HG02763 (cell line): ENCODE results near the gene PRIMPOL.
"Not testable (repeated sequence)": the region's sequence is repeated elsewhere in the genome, so short reads cannot be mapped to it uniquely, and the experiment has no call there.

Source experiments
- ATAC-seq: cut with Tn5 transposase; IDR thresholded peaks from one replicate; pipeline ENCODE4 v1.9.1; 2021; ENCODE audit warnings: mild to moderate bottlenecking, moderate library complexity; ENCODE audit not compliant: unreplicated experiment

PRIMPOL gene

DNA sequence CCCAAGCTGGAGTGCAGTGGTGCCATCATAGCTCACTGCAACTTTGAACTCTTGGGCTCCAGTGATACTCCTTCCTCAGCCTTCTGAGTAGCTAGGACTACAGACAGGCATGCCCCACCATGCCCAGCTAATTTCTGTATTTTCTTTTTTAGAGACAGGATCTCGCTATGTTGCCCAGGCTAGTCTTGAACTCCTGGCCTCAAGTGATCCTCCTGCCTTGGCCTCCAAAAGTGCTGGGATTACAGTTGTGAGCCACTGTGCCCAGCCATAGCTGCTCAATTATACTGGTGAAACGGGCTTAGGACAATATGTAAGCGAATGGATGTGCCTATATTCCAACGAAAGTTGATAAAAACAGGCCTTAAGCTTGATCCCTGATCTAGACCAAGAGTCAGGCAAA is 13.4 kb upstream of the PRIMPOL start:
- no peak for ATAC-seq

DNA sequence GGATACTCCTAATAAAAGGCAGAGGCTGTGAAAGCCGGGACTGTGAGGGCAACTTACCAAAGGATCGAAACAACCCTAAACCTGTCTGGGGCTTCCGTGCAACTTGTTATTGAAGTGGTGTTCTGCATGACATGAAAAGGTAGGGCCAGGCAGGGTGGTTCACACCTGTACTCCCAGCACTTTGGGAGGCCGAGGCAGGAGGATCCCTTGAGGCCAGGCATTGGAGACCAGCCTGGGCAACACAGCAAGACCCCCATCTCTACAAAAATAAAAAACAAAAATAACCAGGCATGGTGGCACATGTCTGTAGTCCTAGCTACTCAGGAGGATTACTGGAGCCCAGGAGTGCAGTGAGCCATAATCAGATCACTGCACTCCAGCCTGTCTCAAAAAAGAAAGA is 12.6 kb upstream of the PRIMPOL start:
- ATAC-seq = no peak

DNA sequence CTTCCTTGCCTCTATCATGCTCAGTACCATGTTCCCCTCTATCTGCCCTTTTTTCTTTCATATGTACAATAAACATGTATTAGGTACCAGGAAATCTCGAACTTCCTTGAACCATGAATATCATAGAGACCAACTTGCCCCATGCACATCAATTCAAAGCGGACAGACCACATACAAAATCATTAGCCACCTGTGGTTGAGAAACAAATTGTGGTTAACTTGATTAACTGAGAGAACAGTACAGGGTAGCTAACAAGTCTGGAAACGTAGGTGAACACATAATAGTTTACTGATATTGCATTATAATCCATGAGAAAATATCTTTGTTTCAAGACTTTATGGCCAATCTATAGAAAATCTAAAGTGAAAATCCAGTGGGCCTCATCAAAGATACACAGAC is 8.5 kb upstream of the PRIMPOL start:
- ATAC-seq = peak; percentile 51

DNA sequence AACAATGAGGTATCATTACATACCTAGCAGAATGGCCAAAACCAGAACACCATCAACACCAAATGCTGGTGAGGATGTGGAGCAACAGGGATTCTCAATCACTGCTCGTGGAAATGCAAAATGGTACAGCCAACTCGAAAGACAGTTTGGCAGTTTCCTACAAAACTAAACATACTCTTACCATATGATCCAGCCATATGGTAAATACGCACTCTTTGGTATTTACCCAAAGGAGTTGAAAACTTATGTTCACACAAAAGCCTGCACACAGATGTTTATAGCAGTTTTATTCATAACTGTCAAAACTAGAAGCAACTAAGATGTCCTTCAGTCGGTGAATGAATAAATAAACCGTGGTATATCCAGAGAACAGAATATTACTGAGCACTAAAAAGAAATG is 8.1 kb upstream of the PRIMPOL start:
- ATAC-seq = no peak

DNA sequence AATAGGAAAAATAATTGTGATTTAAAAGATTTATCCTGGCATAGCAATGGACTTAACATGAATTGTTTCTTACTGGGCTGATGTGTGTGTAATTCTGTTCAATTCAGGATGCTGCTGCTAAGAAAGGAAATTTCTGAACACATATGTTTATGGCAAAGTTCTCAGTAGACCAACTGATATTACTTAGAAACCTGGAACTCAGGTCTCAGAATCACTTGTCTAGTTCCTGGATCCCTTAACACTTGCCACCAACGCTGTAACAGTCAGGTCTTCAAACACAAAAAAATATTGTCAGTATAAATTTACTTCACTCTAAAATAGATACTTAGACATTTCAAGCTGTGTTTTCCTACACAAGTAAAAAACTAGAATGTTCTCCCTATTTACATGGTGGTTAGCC is 5.8 kb upstream of the PRIMPOL start:
- ATAC-seq = no peak

DNA sequence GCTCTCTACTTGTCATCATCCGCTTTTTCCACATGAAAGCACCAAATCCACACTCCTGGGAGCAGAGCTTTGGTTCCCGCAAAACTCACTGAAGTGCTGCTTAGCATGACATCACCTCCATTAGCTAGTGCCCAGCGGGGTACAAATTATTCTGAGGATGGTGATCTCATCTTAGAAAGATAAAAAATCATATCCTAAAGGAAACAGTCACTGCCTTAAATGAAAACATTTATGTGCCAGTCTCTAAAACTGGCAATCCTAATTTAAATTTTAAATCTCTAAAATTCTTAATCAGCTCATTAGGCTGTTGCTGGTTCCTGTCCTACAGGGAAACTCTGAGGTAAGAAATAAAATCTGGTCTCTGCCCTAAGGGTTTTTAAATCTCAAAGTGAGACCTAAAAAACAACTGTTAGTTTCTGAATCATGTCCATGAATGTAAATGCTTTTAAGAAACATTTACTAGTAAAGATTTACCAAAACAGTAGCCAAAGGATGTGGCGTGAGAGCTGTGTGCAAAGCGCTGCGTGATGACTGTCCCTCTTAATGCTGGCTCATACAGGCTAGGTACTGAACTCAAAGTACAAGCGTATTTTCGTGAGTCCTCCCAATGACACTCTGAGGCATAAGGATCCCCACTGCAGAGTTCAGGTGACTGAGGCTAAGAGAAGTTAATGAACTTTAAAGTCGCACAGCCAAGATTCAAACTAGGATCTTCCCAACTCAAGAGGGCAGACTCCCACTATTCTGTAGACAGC is 4.8 kb upstream of the PRIMPOL start:
- ATAC-seq = no peak

DNA sequence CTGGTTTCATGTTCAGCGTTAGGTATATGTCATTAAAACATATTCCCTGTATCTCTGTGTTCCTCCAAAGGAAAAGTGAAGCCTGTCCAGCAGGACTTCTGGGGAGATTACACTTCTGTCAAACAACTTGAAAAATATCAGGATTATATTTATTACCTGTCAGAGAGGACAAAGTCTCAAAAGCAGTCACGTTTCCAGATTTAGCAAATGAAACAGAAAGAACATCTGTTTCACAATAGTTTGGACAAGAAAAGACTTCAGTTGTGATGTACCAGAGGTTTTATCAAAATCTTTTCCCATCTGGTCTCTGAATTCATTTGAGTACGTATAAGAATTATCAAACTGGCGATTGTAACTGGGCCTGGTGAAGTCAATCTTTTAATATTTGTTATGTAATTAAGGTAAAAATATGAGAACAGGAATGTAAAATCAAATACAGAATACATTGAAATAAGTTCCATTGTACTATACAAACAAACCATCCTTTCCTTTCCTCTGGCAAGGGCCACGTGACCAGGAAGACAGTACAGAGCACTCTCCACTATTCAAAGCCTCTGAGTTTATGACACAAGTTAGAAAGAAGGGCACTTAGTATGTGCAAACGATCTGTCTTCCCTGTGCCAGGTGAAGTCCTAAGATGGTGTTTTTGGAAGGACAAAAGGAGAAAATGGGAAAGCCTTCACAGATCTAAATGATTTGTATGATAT is 3.5 kb upstream of the PRIMPOL start:
- no peak for ATAC-seq

DNA sequence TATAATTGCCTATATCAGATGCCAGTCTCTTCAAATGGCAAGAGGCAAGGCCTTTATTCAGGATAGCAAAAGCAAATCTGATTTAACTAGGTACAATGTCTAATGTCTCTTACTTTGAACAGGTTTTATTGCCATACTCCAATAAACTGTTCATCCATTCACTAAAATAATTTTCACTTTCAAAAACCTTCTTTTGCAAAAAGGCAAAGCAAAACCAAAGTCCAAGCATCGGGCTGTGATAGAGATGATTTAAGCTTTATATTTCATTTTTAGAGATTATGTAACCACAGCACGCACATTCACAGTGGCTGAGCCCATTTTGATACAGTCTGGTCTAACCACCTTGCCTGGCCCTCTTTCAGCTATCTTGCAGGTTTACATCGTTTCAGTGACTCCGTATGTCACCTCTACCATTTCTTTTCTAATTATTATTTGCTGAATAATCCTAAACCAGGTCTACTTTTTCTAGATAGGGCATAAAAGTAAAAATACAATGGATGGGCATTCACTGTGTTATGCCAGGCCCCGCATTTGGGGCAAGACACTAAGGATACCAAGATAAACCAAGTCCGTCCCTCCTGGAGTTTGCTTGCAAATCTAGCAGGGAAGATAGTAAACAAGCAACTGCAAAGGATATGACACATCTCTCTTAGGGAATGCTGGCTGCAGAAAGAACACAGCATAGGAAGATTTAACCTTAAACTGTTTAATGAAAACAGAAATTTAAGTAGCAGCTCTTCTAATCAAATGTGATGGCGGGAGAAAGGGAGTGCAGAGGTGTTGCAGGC is 2.1 kb upstream of the PRIMPOL start:
- no peak for ATAC-seq

DNA sequence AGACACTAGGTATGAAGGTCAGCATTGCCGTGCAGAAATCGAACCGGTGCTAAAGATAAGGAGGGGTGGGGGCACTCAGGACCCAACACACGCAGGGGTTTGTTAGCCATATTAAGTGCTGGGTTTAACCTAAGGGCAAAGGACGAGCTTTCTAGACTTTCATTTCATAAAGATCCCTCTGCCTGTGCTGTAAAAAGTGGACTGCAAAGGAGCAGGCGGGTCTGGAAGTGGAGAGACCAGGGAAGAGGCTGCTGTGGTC is 1.6 kb upstream of the PRIMPOL start:
- no peak for ATAC-seq

DNA sequence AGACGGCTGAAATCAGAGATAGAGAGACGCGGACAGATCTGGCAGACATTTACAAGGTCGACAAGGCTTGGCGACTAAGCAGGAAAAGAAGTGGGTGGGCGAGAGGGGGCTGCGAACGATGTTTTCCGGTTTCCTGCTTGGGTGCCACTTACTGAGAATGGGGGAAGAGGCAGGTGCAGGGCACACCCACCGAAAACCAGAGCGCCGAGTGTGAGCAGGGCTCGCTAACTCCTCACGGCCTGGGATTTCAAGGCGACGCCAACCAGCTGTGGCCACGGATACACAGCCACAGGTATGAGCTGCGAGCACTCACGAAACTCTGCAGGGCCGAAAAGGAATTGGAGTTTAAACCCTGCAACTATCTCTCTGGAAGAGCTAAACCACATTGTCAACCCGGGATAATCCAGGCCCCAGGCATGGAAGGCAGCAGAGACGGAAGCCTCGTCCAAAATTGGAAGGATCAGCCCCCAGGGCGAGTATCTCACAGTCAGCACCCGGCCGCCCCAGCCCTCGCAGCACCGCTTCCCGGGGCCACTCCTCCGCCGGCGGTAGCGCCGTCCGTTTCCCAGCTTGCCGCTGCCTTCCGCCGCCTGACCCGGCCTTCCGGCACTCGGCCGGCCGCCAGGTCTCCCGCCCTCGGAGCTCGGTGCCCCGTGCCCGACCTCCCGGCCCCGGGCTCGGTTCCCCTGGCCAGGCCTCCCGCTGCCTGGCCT is 1.1 kb upstream of the PRIMPOL start:
- ATAC-seq = peak; percentile 24

DNA sequence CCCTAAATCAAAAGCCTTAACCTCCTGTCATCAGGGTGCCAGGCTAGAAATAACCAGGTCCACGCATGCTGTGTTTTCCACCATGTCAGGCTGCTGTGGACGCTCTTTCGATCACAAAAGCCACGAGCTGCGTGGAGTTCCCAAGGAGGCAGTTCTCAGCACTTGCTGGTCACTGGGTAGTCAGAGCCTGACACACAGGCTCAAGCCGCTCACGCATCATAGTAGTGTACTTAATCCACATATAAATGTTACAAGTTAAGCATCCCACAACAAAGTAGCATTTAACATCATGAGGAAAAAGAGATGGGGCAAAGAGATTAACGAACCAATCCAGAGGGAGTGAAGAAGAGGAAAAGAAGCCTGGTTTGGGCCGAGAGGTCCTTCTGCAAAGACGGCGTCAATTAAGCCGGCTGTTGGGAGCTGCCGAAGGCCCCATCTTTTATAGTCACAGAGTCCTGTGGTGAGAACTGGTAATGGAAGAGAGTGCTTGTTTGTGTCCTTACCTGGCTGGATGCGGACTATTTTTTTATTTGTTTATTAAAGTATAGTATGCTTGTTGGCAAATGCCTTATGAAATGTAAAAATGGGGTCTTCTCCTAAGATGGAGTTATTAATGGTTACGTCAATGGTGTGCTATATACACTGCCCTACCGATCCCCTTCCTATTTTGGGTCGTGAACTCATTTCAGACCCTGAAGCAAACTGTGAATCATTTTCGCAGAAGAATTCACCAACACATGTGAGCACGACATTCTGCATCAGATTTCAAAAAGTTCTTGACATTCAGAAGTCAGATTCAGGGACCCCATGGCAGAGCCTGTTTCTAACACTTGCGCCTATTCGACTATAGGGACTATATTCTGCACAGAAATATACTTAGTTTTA is 675 bp downstream of the PRIMPOL start:
- ATAC-seq = peak; percentile 1

DNA sequence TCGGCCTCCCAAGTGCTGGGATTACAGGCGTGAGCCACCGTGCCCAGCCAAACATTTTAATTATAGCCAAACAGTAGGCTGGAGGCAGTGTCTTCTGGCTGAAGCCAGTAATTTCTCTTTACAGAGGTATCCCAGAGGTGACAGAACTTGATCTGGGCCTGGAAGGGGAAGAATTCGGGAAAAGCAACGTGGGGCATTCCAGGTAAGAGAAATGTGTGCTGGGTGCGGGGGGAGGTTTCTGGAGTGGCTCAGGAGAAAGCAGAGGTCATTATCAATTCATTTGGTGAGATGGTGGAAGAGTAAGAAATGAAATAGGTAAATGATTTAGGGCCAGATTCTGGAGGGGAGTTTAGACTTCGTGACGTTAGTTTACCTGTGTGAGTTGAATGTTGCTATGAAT is 2.4 kb downstream of the PRIMPOL start:
- ATAC-seq = no peak

DNA sequence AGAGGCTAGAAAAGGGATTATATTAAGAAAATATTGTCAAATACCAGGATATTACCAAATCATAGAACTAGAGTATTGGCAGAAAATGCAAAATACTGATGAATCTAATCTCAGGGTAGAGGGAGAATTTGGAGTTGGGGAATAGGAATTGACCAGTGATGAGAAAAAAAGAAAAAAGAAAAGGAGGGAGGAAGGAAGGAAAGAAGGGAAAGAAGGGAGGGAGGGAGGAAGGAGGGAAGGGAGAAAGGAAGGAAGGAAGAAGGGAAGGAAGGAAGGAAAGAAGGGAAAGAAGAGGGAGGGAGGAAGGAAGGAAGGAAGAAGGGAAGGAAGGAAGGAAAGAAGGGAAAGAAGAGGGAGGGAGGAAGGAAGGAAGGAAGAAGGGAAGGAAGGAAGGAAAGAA is 3.1 kb downstream of the PRIMPOL start:
- not testable (repeated sequence) for ATAC-seq

DNA sequence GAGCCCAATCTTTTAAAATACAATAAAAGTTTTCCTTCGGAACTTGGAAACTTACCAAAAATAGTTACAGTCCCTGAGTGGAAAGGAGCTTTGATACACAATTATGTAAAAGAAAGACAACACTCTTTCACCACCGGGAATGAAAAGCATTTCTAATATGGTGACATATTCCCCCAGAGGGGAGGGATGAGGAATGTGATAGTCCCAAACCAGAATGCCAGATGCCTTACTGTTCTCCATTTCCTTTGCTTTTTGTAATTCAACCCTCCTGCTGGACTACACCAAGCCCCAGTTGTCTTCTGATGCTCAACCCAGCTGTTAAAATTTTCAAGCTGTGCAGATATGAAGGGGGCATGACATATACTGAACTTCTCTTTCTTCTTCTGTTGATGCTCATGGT is 4.1 kb downstream of the PRIMPOL start:
- no peak for ATAC-seq

DNA sequence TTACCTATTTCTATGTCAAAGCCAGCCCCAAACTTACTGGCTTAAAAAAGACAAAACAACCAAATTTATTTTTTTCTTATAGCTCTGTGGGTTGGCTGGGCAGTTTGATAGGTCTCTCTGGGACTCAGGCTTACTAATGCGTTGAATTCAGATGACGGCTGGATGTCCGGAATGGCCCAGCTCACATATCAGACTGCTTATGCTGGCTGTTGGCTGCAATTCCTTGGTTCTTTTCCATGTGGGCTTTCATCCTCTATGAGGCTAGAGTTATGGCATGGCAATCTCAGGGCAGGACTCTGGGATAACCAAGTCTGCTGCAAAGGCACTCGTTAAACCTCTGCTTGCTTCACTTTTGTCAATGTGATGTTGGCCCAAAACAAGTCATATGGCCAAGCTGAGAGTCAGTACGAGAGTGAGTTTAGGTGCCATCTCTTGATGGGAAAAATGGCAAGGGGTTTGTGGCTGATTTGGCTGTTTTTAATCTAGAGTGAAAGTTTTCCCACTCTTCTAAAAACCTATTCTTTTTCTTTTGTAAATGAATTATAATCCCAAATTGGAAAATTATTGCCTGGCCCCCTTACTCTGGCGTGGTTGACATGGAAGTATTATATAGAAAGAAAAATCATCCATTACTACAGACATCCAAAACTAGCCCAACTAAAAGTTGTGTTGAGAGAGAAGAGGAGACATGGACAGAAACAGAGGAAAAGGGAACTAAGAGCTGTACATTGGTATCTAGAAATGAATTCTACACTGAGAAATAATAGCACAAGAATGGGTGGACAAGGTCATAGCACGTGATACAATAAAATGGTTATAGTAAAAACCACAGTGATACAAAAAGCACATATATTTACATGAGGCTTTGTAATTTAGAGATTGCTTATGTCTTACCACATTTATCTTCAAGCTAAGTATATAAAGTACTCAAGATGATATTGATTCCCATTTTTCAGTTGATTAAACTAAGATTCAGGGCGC is 6.6 kb downstream of the PRIMPOL start:
- no peak for ATAC-seq

DNA sequence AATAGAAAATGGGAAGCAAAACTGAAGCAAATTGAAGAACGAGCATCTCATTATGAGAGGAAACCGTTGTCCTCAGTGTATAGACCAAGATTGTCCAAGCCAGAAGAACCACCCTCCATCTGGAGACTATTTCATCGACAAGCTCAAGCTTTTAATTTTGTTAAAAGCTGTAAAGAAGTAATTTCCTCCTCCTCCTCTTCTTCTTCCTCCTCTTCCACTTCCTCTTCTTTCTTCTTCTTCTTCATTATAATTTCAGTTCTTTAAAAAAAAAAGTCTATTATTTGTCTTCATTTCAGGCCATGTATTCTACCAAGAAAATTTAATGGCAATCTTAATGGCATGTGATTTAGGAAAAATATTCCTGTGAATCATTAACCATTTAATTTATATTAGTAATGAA is 7.6 kb downstream of the PRIMPOL start:
- no peak for ATAC-seq

DNA sequence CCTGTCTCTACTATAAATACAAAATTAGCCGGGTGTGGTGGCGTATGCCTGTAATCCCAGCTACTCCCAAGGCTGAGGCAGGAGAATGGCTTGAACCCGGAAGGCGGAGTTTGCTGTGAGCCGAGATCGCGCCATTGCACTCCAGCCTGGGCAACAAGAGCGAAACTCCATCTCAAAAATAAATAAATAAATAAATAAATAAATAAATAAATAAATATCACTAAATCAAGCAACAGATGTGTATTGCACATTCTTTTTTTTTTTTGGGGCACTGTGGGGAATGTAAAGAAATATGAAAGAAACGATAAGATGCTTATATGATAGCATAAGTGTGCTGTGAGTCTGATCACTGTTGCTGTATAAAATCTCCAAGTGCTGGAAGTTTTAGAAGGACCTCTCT is 8.3 kb downstream of the PRIMPOL start:
- ATAC-seq = not testable (repeated sequence)

DNA sequence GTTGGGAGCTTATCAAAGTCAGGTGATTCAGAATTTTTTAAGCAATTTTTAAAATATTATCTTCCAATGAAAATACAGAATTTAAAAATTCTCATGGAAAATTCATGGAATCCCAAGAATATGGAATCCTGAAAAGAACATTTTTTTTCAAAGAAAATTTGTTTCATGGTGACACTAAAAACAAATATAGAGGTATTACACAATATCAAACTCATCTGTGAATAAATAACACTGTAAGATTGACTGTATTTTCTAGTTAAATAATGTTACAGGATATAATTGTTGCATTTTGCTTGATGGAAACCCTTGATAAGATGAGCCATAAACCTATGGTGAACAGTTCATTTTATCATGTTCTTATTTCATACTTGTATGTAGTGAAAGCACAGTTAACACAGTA is 11.4 kb downstream of the PRIMPOL start:
- ATAC-seq = no peak

DNA sequence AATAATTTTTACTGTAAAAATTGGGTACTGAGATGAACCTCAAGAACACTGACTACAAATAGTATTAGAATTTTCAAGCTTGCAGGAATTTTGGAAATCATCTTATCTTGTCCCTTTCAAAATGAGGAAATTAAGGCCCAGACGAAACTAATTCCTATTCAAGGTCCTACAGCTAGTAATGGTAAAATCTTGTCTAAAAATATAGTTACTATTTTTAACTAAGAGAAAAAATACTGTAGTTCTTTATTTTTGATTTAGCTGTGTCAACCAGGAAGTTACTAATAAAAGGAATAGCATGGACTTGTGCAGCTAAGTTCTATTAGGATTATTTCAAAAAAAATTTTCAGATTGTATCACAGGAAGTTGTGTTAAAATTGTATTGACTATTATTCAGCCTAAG is 12.7 kb downstream of the PRIMPOL start:
- ATAC-seq = no peak
